HG02943 (cell line): ENCODE data around the gene TIPRL.
"Not testable (repeated sequence)": the region's sequence is repeated elsewhere in the genome, so short reads cannot be mapped to it uniquely, and the experiment has no call there.

Experiments used
- ATAC-seq: cut with Tn5 transposase; IDR thresholded peaks from one replicate; pipeline ENCODE4 v1.9.1; 2021; ENCODE audit warnings: mild to moderate bottlenecking, low read depth, moderate library complexity; ENCODE audit not compliant: unreplicated experiment

TIPRL gene

DNA sequence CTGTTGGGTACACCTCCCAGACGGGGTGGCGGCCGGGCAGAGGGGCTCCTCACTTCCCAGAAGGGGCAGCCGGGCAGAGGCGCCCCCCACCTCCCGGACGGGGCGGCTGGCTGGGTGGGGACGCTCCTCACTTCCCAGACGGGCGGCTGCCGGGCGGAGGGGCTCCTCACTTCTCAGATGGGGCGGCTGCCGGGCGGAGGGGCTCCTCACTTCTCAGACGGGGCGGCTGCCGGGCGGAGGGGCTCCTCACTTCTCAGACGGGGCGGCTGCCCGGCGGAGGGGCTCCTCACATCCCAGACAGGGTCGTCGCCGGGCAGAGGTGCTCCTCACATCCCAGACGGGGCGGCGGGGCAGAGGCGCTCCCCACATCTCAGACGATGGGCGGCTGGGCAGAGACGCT is 28.9 kb downstream of the TIPRL start:
- not testable (repeated sequence) for ATAC-seq

DNA sequence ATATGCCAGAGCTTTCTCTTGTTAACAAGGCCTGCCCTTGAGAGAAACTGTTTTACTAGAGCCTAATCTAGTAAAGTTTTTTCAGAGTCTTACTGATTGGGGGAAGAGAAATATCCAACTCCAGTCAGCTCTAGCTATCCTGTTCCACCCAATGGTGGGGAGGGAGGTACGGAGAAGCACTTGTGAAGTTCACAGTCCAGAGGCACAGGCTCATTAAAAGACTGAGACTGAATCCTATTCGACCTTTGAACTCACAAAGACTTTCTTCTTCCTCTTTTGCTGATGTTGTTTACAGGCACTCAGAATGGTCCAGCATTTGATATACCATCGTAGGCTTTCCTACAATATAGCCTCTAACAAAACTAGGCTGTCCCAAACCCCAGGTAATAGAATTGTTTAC is 31.6 kb downstream of the TIPRL start:
- no peak for ATAC-seq

DNA sequence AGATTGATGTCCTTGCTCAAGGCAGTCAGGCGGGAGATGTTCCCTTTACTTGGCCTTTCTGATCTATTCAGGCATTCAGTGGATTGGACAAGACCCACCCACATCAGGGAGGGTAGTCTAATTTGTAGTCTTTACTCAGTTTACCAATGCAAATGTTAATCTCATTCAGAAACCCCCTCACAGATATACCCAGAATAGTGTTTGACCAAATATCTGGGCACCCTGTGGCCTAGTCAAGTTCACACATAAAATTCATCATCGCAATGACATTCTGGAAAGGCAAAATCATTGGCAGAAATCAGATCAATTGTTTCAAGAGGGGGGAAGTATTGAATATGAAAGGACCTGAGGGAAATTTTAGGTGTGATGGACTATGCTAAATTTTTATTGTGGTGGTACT is 34.6 kb downstream of the TIPRL start:
- no peak for ATAC-seq

DNA sequence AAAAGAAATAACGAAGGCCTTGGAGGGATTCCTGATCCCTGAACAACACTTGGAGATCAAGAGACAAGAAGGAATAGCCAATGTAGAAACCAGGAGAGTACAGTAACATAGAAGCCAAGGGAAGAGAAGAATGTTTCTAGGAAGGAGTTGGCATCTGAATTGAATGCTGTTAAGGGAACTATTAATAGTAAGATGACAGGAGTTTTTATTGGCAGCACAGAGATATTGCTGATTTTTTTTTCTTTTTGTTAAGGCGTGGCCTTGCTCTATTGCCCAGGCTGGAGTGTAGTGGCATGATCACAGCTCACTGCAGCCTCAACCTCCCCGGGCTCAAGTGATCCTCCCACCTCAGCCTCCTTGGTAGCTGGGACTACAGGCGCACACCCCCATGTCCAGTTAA is 37.4 kb downstream of the TIPRL start:
- no peak for ATAC-seq

DNA sequence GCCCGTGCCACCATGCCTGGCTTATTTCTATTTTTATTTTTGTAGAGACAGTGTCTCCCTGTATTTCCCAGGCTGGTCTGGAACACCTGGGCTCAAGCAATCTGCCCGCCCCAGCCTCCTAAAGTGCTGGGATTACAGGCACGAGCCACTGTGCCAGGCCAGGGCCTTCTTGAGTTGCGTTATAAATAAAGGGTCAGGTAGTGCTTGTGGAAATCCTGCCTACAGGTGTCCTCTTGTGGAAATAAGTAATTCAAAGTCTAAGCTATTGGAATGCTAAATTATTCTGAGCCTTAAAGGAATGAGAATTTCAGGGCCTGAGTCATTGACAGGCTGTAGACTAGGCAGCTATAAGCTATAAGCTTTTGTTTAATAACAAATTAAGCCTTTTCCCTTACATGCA is 38.9 kb downstream of the TIPRL start:
- no peak for ATAC-seq

DNA sequence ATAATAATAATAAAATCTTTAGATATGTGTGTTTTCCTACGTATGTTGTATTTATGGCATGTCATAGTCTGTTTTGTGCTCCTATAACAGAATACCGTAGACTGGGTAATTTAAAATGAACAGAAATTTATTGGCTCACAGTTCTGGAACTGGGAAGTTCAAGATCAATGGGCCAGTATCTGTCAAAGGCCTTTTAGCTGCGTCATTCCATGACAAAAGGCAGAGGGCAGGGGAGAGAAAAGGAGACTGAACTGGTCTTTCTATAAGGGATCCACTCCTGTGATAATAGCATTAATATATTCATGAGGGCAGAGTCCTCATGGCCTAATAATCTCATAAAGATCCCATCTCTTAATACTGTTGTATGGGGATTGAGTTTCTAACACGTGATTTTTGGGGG is 39.9 kb downstream of the TIPRL start:
- ATAC-seq = no peak

DNA sequence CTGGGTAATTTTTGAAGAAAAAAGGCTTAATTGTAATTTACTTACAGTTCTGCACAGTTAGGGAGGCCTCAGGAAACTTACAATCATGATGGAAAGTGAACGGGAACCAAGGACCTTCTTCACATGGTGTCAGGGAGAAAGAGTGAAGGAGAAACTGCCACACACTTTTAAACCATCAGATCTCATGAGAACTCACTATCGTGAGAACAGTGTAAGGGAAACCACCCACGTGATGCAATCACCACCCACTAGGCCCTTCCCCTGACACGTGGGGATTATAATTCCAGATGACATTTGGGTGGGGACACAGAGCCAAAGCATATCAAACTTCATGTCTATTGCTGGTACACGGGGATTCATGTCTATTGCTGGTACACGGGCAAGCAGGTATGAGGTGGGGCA is 41.7 kb downstream of the TIPRL start:
- no peak for ATAC-seq

DNA sequence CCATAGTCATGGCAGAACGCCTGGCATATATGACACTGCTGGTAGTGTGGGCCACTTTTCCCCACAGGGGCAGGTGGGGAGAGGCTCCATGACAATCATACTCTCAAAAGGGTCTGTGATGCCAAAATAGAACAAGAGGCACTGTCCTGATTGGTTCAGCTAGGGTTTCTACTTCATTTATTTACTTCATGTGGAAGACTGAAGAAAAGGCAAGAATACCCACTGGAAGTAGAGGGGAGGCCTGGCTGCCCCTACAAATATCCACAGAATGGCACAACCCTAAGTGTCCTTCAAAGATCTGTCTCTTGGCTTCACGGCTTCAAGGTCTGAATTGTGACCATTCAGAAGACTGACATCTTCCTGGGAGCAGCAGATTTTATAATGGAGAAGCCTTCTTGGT is 42.5 kb downstream of the TIPRL start:
- ATAC-seq = no peak

DNA sequence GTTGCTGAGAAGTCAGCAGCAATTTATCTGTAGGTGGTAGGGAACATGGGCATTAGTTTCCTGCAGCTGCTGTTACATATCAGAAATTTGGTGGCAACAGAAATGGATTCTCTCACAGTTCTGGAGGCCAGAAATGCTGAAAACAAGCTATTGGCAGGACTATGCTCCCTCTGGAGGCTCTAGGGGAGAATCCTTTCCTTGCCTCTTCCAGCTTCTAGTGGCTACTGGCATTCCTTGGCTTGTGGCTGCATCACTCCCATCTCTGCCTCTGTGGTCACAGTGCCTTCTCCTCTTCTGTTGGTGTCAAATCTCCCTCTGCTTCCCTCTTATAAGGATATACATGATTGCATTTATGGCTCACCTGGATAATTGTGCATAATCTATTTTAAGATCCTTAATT is 44.5 kb downstream of the TIPRL start:
- ATAC-seq = no peak

DNA sequence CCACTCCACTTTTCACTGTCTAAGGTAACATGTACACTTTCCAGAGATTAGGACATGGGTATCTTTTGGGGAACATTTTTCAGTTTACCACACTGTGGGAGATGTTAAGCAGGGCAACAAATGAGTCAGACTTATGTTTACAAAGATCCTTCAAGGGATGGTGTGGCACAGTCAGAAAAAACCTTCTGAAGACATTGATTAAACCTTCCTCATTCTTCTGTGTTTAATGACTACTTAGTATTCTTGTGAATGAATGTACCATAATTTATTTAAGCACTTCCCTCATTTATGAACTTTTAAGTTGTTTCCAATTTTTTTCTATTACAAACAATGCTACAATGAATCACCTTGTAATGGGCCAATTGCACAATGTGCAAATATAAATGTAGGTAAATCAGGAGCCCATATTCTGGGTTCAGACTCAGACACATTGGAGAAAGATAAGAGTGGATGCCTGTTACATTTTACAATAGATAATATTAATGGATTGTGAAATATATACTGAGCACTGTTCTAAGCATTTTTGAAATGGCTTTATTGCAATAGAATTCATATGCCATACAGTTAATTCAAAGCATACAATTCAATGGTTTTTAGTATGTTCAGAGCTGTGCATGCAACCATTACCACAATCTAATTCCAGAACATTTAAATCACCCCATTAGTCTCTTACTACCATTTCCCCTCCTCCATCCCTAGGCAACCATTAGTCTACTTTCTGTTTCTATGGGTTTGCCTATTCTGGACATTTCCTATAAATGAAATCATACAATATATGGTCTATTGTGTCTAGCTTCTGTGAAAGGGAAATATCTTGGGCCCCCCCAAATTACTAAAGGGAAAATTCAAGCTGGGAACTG is 45.1 kb downstream of the TIPRL start:
- ATAC-seq = no peak

DNA sequence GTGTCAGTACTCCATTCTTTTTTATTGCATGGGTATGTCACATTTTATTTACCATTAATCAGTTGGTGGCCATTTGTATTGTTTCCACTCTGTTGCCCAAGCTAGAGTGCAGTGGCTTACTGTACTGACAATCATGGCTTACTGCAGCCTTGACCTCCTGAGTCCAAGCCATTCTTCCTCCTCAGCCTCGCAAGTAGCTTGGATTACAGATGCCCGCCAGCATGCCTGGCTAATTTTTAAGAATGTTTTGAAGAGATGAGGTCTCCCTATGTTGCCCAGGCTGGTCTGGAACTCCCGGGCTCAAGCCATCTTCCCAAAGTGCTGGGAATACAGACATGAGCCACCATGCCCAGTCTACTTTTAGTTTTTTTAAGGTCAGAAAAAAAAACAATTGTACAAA is 46.2 kb downstream of the TIPRL start:
- ATAC-seq = no peak

DNA sequence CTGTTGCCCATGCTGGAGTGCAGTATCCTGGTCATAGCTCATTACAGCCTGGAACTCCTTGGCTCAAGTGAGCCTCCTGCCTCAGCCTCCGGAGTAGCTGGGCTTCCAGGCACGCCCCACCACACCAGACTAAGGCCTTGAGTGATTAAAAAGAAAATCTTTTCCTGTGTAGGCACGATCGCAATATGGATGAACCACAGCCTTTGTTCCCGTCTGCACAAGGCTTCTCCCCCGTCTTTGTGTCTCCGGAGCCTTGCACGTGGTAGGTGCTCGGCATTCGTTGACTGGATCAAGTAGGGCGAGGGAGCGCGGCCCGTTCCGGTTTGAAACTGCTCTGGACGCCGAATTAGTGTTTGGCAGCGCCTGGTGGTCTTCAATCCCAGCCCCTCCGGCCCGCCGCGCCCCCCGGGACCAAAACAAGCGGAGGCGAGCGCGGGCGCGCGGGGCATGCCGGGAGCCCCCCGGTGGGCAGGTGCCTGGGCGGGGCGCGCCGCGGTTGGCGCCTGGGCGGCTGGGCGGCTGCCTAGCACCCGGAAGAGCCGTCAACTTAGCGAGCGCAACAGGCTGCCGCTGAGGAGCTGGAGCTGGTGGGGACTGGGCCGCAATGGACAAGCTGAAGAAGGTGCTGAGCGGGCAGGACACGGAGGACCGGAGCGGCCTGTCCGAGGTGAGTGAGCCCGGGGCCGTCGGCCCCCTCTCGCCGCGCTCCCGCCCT is 46.9 kb downstream of the TIPRL start, which contains the start of gene SFT2D2:
Gene SFT2D2 (plus strand): TSS at position 529 of the 715 bp plus-strand sequence. CDS start 76 bp downstream, at position 605.
- ATAC-seq = peak; percentile 78

DNA sequence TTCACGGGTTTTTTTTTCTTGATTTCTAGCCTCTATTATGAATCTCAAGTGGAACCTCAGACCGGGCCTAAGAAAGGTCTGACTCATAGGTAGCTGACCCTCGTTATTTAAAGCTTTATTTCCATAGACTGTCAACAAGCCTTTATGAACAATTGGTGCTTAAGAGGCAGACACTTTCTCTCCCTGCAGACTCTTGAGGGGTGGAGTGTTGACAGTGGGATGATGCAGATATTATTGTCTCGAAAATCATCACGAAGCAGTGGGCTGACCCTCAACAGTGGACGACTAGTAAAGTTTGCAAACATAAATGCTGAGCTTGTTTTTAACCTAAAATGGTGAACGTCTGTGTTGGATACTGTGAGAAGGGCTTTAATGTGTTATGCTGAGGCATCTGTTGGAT is 48.9 kb downstream of the TIPRL start:
- no peak for ATAC-seq

DNA sequence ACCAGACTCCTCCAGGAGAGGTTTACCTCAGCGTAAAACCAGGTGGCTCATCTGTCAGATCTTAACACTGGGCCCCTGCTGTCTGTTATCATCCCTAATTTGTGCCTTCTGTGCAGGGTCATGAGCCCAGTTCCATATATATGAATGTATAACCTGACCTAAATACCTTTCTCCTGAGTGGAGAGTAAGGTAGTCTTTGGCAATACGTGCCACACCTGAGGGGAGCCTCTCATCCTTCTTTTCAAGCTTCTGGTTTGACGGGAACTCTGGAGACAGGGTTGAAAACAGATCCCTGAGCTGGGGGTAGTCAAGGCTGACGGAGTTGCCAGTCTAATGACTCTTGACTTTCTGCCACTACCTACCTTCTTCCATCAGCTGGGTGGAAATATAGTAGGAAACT is 51.1 kb downstream of the TIPRL start:
- ATAC-seq = no peak

DNA sequence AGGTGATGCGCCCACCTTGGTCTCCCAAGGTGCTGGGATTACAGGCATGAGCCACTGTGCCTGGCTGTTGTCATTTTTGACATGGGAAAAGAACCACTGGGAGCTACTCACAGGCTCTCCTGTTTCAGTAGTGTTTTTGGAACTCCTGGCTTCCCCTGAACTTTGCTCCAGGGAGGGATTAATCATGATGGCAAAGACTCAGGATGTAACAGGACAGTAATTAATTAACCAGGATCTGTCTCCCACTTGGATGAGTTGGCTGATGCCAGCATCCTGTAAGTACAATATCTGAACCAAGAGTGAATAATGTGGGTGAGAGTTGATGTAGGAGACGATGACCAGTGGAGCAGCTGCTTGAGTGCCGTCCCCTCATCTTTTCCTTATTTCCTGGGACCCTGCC is 51.9 kb downstream of the TIPRL start:
- no peak for ATAC-seq

DNA sequence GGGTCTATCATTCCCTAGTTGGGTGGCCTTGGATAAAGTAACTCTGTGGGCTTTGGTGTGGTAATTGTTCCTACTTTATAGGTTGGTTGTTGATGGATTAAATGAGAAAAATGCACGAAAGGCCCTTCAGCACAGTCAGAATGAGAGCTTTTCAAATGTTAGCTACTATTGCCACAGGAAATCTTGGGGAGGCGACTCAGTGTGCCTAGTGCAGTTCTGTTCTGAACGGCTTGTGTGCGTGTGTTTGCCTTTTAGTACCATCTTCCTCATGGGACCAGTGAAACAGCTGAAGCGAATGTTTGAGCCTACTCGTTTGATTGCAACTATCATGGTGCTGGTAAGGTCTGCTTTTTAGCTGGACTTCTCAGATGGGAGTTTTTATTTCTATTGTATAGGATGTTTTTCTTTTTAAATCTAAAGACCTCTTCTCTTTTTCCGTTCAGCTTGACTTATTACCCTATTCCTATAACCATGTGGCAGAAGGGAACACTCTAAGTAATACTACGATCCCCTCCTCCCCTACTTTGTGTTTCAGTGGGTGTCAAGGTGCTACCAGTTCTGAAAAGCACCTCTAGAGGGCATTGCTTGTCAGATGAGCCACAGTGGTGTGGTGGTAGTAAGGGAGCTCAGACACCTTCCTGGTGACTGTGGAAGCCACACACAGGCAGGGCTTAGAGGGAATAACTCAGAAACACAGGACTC is 56.2 kb downstream of the TIPRL start:
- ATAC-seq = no peak

DNA sequence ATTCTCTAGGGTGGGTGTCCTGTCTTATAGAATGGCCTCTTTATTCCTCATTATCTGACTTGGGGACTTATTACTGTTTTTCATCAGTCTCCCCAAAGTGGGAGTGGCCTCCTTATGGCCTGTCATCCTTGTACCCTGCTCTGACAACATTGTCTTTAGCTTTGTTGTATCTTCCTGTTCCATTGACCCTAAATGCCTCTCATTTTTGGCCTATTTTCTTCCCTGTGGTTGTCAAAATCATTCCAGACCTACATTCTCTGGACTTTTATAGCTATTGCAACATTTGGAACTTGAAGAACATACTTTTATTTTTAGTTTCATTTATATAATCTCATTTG is 56.8 kb downstream of the TIPRL start:
- no peak for ATAC-seq

DNA sequence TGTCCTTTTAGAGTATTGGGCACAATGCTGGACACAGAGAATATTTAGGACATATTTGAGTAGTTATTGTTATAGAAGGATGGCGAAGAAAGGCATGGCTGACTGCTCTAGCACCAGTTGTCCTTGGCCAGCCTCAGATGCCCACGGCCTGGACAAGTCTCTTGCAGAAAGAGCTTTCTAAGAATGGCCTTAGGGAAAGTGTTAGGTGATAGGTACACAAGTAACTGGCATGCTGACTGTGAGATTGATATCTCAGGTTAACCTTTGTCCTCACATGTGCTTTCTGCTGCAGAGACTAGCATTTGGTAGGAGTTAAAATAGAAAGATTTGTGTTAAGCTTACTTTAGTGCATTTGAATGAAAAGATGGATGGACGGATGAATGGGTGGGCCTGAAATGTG is 57.2 kb downstream of the TIPRL start:
- ATAC-seq = no peak

DNA sequence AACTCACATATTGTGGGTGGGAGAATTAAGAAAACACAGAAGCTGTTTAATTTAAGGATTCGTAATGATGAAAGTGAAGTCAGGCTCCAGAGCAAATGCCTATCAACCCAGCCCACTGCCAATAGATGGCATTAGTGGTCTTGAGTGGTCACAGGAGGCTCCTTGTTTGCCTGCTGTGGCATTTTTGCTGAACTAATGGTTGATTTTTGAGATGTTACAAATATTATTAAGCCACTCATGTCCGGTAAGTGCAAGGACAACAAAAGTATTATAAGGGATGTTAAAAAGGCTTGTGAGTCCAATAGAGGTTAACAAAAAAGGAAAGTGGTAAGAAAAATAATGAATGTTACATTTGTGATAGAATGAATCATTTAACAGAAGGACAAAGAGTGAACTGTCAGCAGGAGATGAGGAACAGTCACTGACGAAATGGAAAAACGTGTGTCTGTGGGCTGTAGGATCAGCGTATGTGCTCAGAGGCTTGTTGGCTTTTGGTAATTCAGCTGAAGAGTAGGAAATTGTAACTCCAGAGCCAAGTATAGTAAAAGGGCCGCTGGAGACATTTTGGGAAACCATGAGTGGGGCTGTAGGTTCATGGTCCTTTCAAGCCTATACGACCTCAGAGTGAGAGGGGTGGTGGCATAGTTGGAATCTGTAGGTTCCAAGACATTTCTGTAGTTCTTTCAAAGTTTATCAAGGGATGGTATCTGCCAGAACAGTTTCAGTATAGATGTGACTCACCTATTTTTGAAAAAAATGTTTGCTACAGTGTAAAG is 58.3 kb downstream of the TIPRL start:
- no peak for ATAC-seq

DNA sequence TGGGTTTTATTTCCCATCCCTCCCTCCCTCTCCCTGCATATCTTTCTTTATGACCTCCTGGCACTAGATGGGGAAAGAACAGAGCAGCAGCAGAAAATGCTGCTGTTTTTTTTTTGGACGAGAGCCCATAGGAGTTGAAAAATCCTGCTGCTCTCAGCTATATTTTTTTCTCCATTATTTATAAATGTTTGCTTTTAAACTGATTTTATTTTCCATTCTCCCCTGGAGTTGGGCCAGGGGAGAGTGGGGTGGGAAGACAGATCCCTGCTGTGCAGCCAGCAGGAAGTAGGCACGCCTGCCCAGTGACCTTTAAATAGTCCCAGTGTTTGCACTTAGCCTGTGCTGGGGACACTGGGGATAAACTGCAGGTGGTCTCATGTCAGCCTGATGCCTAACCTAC is 64.4 kb downstream of the TIPRL start:
- no peak for ATAC-seq
